HG03039 (cell line): ENCODE measurements around the gene ITCH.
"Not testable (repeated sequence)": the region's sequence is repeated elsewhere in the genome, so short reads cannot be mapped to it uniquely, and the experiment has no call there.

Source experiments
- ATAC-seq: cut with Tn5 transposase; IDR thresholded peaks from one replicate; pipeline ENCODE4 v1.9.1; 2021; ENCODE audit warnings: mild to moderate bottlenecking, moderate library complexity; ENCODE audit not compliant: unreplicated experiment

ITCH gene

GRCh38 chr20:34363062-34363464, at the start of gene ITCH:
Gene ITCH, plus strand, starts transcription at chr20:34363273. Its CDS starts 30,539 bp downstream, at chr20:34393812.
- ATAC-seq: peak; percentile 91

DNA sequence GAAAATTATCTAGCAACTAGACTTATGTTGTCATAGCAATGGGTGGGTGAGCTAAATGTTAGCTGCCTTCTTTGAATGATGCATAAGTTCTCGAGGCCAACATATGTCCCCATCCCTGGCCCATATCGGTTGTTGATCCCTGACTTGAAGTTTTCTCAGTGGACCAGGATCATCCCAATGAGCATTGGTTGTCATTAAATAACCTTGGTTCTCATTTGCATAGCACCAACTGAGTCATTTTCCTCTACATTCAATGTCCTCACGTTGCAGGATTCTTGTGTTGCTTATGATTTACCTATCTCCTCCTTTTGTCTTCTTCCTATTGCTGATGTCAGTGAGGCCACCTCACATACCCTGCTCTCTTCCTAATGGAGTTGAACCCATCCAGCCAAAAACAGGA, 47.8 kb upstream of the ITCH start:
- no peak for ATAC-seq

- no peak for ATAC-seq
These were observed 46.8 kb upstream of the ITCH start for GRCh38 chr20:34316196-34316814.

DNA sequence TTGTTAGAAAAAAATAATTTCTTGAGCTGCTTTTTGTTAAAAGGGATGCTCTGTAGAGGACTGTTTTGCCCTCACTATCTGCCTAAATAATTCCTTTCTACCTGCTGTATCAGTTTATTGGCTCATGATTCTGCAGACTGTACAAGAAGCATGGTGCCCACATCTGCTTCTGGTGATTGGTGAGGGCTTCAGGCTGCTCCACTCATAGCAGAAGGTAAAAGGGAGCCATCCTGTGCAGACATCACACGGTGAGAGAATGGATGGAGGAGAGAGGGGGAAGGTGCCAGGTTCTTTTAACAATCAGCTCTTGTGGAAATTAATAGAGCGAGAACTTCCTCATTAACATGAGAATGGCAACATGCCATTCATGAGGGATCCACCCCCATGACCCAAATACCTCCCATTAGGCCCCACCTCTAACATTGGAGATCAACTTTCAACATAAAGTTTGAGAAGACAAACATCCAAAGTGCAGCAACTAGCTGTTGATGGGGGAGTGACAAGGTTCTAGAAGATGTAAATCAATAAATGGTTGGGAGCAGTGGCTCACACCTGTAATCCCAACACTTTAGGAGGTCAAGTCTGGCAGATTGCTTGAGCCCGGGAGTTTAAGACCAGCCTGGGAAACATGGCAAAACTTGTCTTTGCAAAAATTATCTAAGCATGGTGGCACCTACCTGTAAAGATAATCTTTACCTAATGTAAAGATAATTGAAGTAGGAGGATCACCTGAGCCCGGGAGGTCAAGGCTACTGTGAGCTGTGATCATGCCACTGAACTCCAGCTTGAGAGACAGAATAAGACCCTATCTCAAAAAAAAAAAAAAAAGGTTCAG, 44.2 kb upstream of the ITCH start:
- no peak for ATAC-seq

GRCh38 chr20:34320861-34321260, 42.2 kb upstream of the ITCH start:
- ATAC-seq: no peak

- no peak for ATAC-seq
These were observed 40.6 kb upstream of the ITCH start for GRCh38 chr20:34322267-34323105.

DNA sequence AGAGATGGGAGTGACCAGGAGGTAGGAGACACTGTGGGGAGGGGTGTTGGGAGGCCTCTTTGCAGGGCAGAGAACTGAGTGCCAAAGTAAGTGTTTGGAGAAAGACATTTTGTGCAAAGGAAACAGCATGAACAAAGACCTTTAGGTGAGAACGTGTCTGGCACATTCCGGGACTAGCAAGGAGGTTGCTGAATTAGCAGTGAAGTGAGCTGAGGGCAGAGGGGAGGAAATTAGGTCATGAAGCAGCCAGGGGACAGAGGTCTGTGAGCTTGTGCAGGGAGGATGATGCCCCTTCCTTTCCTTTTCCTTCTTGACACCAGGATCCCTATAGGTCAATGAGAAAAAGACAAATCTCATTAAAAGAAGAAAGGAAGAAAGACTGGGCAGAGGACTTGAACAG, 38.5 kb upstream of the ITCH start:
- ATAC-seq: no peak

GRCh38 chr20:34328207-34328606, 34.9 kb upstream of the ITCH start:
- not testable (repeated sequence) for ATAC-seq

DNA sequence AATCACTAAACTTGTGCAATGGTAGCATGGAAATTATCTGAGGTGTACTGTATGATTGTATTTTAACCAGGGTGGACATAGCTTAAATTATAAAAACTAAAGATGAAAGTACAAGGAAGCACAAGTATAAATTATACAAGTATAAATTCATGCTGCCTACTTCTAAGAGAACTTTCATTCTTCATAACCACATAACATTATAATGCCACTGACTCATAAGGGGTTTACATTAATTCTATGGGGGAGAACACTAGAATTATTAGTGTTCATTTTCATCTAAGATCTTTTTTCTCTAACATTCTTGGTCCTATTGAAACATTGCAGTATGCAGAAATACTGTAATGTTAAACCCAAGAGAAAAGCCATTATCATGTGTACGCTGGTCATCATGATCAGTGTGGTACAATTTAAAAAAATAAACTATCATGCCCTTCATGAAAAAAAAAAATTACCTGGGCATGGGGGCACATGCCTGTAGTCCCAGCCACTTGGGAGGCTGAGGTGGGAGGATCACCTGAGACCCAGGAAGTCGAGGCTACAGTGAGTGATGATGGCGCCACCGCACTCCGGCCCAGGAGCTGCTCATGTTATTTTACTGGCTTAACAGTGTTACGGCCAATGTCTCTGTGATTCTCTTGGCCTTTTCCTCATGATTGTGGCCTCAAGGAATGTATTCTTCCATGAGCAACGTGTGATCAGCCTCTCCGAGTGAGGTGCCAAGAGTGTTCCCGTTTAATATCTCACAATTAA, 34.0 kb upstream of the ITCH start:
- ATAC-seq: no peak

GRCh38 chr20:34330861-34331544, 32.1 kb upstream of the ITCH start:
- ATAC-seq: not testable (repeated sequence)

- no peak for ATAC-seq
These were observed 31.2 kb upstream of the ITCH start for GRCh38 chr20:34331838-34332237.

DNA sequence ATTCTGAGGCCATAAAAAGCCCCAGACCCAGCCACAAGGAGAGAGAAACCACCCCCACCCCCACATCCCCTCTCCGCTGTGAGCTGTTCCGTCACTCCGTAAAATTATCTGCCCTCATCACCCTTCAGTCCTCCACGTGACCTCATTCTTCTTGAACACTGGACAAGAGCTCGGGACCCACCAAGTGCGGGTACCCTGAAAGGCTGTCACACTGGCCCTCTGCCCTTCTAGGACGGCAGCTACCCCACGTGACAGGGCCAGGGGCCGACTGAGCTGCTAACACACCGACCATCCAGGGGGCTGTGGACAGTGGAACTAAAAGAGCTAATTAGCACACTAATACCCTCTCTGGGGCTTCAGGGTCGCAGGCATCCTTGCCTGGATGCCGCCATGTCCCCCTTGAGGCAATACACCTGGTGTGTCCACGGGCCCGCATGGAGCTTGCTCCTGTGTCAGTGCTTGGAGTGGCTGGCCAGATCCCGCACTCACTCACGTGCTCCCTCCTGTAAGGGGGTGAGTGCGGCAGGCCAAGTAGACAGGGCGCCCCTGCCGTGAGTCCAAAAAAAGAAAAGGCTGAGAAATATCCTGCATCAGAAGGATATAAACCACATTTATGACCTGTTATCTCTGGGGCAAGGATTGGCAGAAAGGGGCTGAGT, 30.7 kb upstream of the ITCH start:
- ATAC-seq: no peak

DNA sequence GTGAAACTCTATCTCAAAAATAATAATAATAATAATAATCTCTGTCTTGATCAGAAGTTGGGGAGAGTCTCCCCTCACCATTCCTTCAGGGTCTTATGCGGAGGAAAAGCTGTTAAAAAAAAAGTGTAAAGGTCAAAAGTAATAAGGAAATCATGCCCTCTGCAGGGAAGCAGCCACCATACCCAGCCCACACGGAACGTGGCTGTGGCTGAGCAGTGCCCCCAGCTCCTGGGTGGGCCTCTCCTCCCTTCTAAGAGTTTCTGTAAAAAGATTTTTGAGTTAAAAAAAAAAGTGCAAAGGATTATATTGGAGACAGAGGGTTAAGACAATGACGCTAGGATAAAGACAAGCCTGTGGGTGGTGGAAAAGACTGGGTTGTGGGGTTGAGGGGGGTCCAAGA, 29.3 kb upstream of the ITCH start:
- ATAC-seq: no peak

DNA sequence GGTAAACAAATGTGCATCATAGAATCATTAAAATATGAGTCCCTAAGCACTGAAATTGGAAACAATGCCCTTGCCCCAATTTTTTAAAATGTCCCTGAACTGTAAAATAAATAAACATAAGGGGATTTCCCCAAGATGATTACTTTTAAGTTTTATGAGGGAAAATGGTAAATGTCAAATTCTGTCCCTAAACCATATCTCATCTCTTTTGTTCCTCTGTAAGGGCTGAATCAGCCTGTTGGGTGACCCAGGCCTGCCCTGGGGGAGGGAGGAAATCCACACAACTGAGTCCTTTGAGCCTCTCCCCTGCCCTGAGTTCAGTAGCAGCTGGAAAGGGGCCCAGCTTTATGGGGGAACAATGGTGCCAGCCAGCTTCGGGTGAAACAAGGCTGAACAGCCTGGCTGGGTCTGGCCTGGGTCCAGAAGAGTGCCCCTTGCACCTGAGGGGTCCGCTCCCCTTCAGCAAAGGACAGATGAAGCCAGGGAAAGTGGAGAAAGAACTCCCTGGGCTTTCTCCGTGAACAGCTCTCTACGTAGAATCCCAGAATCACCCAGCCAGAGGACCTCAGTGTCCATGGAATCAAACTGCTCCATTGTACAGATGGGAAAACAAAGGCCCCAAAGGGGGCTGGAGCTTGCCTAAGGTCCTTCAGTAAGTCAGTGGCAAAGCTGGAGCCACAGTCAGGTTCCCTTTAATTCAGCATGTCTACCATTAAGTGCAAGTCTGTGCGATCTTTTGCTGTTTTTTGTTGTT, 28.2 kb upstream of the ITCH start:
- no peak for ATAC-seq

DNA sequence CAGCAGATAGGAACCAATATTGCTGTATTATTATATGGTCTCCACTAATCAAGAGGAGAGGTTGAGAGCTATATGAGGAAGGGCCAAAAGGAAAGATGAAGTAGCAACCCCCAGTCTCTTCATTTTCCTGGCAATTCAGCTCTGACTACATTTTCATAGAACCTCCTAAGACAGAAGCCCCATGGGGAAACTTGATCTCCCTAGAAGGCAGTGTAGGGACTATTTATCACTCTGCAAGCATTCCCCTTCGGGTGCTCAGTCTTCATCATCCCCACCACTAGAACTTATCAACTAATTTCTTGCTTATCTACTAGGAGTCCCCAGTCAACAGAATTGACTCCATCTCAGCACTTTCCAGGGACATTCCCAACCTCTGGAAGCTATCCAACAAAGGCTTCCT, 25.5 kb upstream of the ITCH start:
- no peak for ATAC-seq

GRCh38 chr20:34337982-34338726, 24.9 kb upstream of the ITCH start:
- no peak for ATAC-seq

DNA sequence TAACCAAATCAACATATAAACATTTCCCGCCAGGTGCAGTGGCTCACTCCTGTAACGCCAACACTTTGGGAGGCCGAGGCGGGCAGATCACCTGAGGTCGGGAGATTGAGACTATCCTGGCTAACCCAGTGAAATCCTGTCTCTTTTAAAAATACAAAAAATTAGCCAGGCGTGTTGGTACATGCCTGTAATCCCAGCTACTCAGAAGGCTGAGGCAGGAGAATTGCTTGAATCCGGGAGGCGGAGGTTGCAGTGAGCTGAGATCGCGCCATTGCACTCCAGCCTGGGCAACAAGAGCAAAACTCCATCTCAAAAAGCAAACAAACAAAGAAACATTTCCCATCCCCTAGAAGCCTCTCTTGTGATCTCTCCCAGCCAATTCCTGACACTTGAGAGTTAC, 22.3 kb upstream of the ITCH start:
- ATAC-seq: not testable (repeated sequence)

DNA sequence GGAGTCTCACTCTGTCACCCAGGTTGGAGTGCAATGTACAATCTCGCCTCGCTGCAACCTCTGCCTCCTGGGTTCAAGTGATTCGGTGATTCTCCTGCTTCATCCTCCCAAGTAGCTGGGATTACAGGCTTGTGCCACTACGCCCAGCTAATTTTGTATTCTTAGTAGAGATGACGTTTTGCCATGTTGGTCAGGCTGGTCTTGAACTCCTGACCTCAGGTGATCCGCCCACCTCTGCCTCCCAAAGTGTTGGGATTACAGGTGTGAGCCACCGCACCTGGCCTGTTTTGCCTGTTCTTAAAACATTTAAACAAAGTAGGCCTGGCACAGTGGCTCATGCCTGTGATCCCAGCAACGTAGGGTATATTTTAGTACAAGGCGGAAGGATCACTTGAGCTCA, 21.9 kb upstream of the ITCH start:
- not testable (repeated sequence) for ATAC-seq
